Stimulated activated CD4-positive, alpha-beta T cell treated with anti-CD3 and anti-CD28 coated beads, TNF-alpha, amount 100 ng/mL, for 4 hours (primary cell): Measurements from ENCODE around the gene SCLT1.

Experiments
- DNase-seq, 3 experiments: peaks; one replicate each; pipeline ENCODE4 v3.0.0-alpha.2; 2020; ENCODE audit warnings: low read depth in 3 of 3

The SCLT1 gene

GRCh38 chr4:128840711-128841318 is 252.5 kb downstream of the SCLT1 start:
- no peak for DNase-seq

DNA sequence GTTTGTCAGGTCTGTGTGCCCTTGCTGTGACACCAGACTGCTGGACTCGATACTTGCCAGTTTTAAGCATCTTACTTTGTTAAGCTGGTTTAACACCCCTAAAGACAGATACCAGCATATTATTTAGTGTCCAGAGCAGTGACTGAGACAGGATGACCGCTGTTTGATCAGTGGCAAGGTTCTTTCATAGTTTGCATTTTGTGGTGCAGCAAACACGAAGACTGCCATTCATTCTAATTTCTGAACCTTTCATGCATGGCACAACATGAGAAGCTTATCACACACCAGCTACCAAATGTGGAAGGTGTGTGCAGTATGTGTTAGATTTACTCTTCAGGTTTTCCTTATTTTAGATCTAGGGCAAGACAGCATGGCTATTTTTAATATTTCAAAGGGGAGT is 255.7 kb downstream of the SCLT1 start:
- DNase-seq: no peak

- no peak for DNase-seq
Observed at GRCh38 chr4:128837198-128837597, 256.1 kb downstream of the SCLT1 start.

GRCh38 chr4:128835498-128836222 is 257.7 kb downstream of the SCLT1 start:
- DNase-seq: no peak
